ENCODE measurements around the gene CCDC66. TPM values are rescaled to one million over a fixed set of nuclear protein-coding genes. Genes with fewer than 3 reads are reported as not detected.

CCDC66 gene
- total and polyA plus RNA-seq, 9 of the 15 experiments (the other 6 are each of a cell fraction or from before 2014, with no cell fraction given) = 21.5 to 46.5 (median 29.6) TPM

GRCh38 chr3:56593455-56594158 lies 36.6 kb downstream of the CCDC66 start:
- no peaks in the 10 kb centered on the region for H4K20me1 ChIP-seq (replicated peaks; ENCODE audit: control insufficient read depth, insufficient read depth, low read length)
- peaks cover under 1% of the 10 kb centered on the region; the same call in 1 of the 3 replicates for H3K79me2 ChIP-seq (ENCODE audit: control insufficient read depth, insufficient read depth, low read length)
- peaks cover 29% of the 10 kb centered on the region; the same call in 2 of the 3 replicates for H3K36me3 ChIP-seq (ENCODE audit: control insufficient read depth, insufficient read depth, low read length)
- H3K4me1 ChIP-seq (replicated peaks in 1 of 2; ENCODE audit: control insufficient read depth in 2 of 2, insufficient read depth in 2 of 2, low read length in 2 of 2) = no peaks in the 10 kb centered on the region
- H3K9ac ChIP-seq (ENCODE audit: insufficient read depth in 1 of 2, low read depth in 2 of 2, low read length in 2 of 2) = no peak overlapping the region
- no peak overlapping the region for H3K27ac ChIP-seq (ENCODE audit: extremely low read depth, low read depth, low read length)
- in situ Hi-C loops (cut with MboI) = no loop called here
- no TSS peak for BruUV-seq (replicated peaks)
- H2AFZ ChIP-seq (ENCODE audit: low read depth, low read length) = no peak overlapping the region
- H3K9me1 ChIP-seq (ENCODE audit: control insufficient read depth, insufficient read depth, low read length) = no peaks in the 10 kb centered on the region
- no peak for ATAC-seq
- ChIA-PET POLR2A (no interaction called here), CTCF (ENCODE audit: low intra/inter-chr PET ratio) (no interaction called here)
- no peak overlapping the region for H3K4me3 ChIP-seq
- TF ChIP-seq XRCC5 (IDR thresholded peaks at IDR 0.05; ENCODE audit: low read depth, low read length) = no peak
- H3K4me2 ChIP-seq (ENCODE audit: insufficient read depth, low read length) = no peak overlapping the region
- 78% methylated on average over 6 of the region's 6 CpGs for WGBS (ENCODE audit: insufficient coverage, low coverage, missing lambda C conversion rate)
- intact Hi-C loops (cut with micrococcal nuclease) = no loop called here
- no peaks in the 10 kb centered on the region for H3K27me3 ChIP-seq (ENCODE audit: control insufficient read depth in 2 of 2, insufficient read depth in 2 of 2, low read length in 2 of 2)
- no peak for FAIRE-seq
- DNase-seq (ENCODE audit: extremely low read depth in 1 of 4, low spot score in 3 of 4) = no peak
- H3K9me3 ChIP-seq (replicated peaks; ENCODE audit: control insufficient read depth, insufficient read depth, low read depth, low read length) = no peaks in the 10 kb centered on the region; the same call in 1 of the 2 replicates

DNA sequence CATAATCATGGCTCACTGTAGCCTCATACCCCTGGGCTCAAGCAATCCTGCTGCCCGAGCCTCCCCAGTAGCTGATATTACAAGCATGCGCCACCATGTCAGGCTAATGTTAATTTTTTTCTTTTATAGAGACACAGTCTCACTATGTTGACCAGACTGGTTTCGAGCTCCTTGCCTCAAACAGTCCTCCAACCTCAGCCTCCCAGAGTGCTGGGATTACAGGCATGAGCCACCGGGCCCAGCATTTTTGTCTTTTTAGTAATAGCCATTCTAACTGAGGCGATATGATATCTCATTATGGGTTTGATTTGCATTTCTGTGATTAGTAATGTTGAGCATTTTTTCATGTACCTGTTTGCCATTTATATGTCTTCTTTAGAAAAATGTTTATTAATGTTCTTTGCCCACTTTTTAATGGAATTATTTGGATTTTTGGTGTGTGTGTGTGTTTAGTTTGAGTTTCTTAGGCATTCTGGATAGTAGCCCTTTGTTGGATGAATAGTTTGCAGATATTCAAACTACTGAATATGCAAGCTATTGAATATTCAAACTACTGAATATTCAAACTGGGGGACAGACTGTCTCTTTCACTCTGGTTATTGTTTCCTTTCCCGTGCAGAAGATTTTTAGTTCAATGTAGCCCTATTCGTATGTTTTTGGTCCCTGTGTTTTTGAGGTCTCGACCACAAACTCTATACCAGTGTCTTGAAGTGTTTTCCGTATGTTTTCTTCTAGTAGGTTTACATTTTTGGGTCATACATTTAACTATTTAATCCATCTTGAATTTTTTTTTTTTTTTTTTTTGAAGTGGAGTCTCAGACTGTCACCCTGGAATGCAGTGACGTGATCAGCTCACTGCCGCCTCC lies 39.2 kb downstream of the CCDC66 start:
- intact Hi-C loops (cut with micrococcal nuclease) (no loop called here), in situ Hi-C loops (cut with MboI) (no loop called here)
- ChIA-PET CTCF (ENCODE audit: low intra/inter-chr PET ratio) (no interaction called here), POLR2A (no interaction called here)
- no peaks in the 10 kb centered on the region; the same call in 1 of the 2 replicates for H3K9me3 ChIP-seq (replicated peaks; ENCODE audit: control insufficient read depth, insufficient read depth, low read depth, low read length)
- FAIRE-seq (no peak), ATAC-seq (no peak), DNase-seq (ENCODE audit: extremely low read depth in 1 of 4, low spot score in 3 of 4) (no peak)
- H4K20me1 ChIP-seq (replicated peaks; ENCODE audit: control insufficient read depth, insufficient read depth, low read length) = no peaks in the 10 kb centered on the region
- BruUV-seq (replicated peaks) = no TSS peak
- no peaks in the 10 kb centered on the region for H3K9me1 ChIP-seq (ENCODE audit: control insufficient read depth, insufficient read depth, low read length)
- no peak overlapping the region for H3K4me2 ChIP-seq (ENCODE audit: insufficient read depth, low read length)
- 84% methylated on average over 9 of the region's 11 CpGs for WGBS (ENCODE audit: insufficient coverage, low coverage, missing lambda C conversion rate)
- no peak for TF ChIP-seq MTA3 (IDR thresholded peaks at IDR 0.05; ENCODE audit: borderline replicate concordance)
- no peak for TF ChIP-seq TAL1 (IDR thresholded peaks at IDR 0.05)
- TF ChIP-seq SNIP1 (IDR thresholded peaks at IDR 0.05; ENCODE audit: low read depth) = no peak
- TF ChIP-seq RNF2 (IDR thresholded peaks at IDR 0.05) = no peak
- TF ChIP-seq ZFP30 (CRISPR knock-in tag; IDR thresholded peaks at IDR 0.05; ENCODE audit: borderline replicate concordance) = no peak
- TF ChIP-seq MEF2D (tag; conservative IDR thresholded peaks at IDR 0.05; ENCODE audit: low read depth) = no peak
- TF ChIP-seq TEAD4 (IDR thresholded peaks at IDR 0.05; ENCODE audit: low read length) = no peak
- no peak for TF ChIP-seq TEAD4 (CRISPR knock-in tag; IDR thresholded peaks at IDR 0.05; ENCODE audit: borderline replicate concordance)
- TF ChIP-seq CHCHD3 (CRISPR knock-in tag; IDR thresholded peaks at IDR 0.05) = no peak
- no peak for TF ChIP-seq SAFB2 (IDR thresholded peaks at IDR 0.05; ENCODE audit: borderline replicate concordance, low read depth, low read length, severe bottlenecking)
- no peak for TF ChIP-seq NR4A1 (CRISPR knock-in tag; IDR thresholded peaks at IDR 0.05)
- TF ChIP-seq NR4A1 (tag; IDR thresholded peaks at IDR 0.05) = no peak
- TF ChIP-seq ARID2 (IDR thresholded peaks at IDR 0.05) = no peak
- TF ChIP-seq BRF2 (IDR thresholded peaks at IDR 0.05; ENCODE audit: borderline replicate concordance, insufficient read depth, insufficient read length) = no peak
- peaks cover 12% of the 10 kb centered on the region; the same call in 1 of the 3 replicates for H3K79me2 ChIP-seq (ENCODE audit: control insufficient read depth, insufficient read depth, low read length)
- H3K36me3 ChIP-seq (ENCODE audit: control insufficient read depth, insufficient read depth, low read length) = peaks cover 26% of the 10 kb centered on the region; the same call in 2 of the 3 replicates
- H3K4me1 ChIP-seq (replicated peaks in 1 of 2; ENCODE audit: control insufficient read depth in 2 of 2, insufficient read depth in 2 of 2, low read length in 2 of 2) = no peaks in the 10 kb centered on the region
- H3K27me3 ChIP-seq (ENCODE audit: control insufficient read depth in 2 of 2, insufficient read depth in 2 of 2, low read length in 2 of 2) = no peaks in the 10 kb centered on the region
- no peak overlapping the region for H3K4me3 ChIP-seq
- no peak overlapping the region for H2AFZ ChIP-seq (ENCODE audit: low read depth, low read length)
- H3K27ac ChIP-seq (ENCODE audit: extremely low read depth, low read depth, low read length) = no peak overlapping the region
- H3K9ac ChIP-seq (ENCODE audit: insufficient read depth in 1 of 2, low read depth in 2 of 2, low read length in 2 of 2) = no peak overlapping the region

Data from K562 (cell line).